ENCODE results near the gene NADSYN1.

GRCh38 chr11:71545405-71545966 is 92.5 kb downstream of the NADSYN1 start:
- TF ChIP-seq GATA2 (IDR thresholded peaks at IDR 0.05; ENCODE audit: low read depth, low read length) (no peak), GATA3 (IDR thresholded peaks at IDR 0.05; ENCODE audit: low read depth, low read length) (no peak)
